H1 (cell line): ENCODE results near the gene MAGOHB. TPM values are rescaled to one million over a fixed set of nuclear protein-coding genes. Genes with fewer than 3 reads are reported as not detected.

ENCODE experiments used
- CTCF ChIA-PET: fragments of 300-600 bp; sonication (Branson Sonifier 250); formaldehyde crosslinking; loops from one replicate; lab custom pipeline; 2021; ENCODE audit not compliant: partially characterized antibody; lab: Charles Lee
- POLR2A ChIA-PET: fragments of 300-600 bp; sonication (Branson Sonifier 250); formaldehyde crosslinking; loops from one replicate; lab custom pipeline; 2021; ENCODE audit warnings: inconsistent platforms; ENCODE audit not compliant: partially characterized antibody; lab: Charles Lee
- DNase-seq, 2 experiments: peaks; one replicate each; pipeline versions ENCODE4 v3.0.0 to v3.0.0-alpha.2; 2010 to 2022; ENCODE audit warnings: low spot score in 2 of 2, low read depth in 1 of 2, mixed read lengths in 1 of 2
- FAIRE-seq: peaks from 2 replicates; lab custom pipeline; 2011; peaks lifted over from hg19 to GRCh38; lab: Jason Lieb, UNC
- H2AFZ ChIP-seq: 2 replicates; pipeline ENCODE4 v1.8.1; 2012; ENCODE audit warnings: low read length, inconsistent platforms
- H2AK5ac ChIP-seq: 2 replicates; pipeline ENCODE4 v1.6.1; 2013; ENCODE audit warnings: low read depth, low read length
- H2BK120ac ChIP-seq: replicated peaks from 2 replicates; pipeline ENCODE3; 2013; ENCODE audit warnings: low read depth, low read length, inconsistent platforms
- H2BK12ac ChIP-seq: 2 replicates; pipeline ENCODE4 v1.6.1; 2013; ENCODE audit warnings: low read depth, low read length
- H2BK15ac ChIP-seq: 2 replicates; pipeline ENCODE4 v1.6.1; 2013; ENCODE audit warnings: low read length
- H2BK20ac ChIP-seq: 2 replicates; pipeline ENCODE4 v1.6.1; 2013; ENCODE audit warnings: low read length
- H2BK5ac ChIP-seq: 2 replicates; pipeline ENCODE4 v1.6.1; 2013; ENCODE audit warnings: low read depth, low read length
- H3K14ac ChIP-seq: 2 replicates; pipeline ENCODE4 v1.6.1; 2013; ENCODE audit warnings: inconsistent platforms; ENCODE audit not compliant: insufficient read length
- H3K18ac ChIP-seq: 2 replicates; pipeline ENCODE4 v1.6.1; 2013; ENCODE audit warnings: low read length; ENCODE audit errors: extremely low read depth
- H3K23ac ChIP-seq: 2 replicates; pipeline ENCODE4 v1.6.1; 2013; ENCODE audit warnings: inconsistent platforms; ENCODE audit not compliant: insufficient read length
- H3K23me2 ChIP-seq: 2 replicates; pipeline ENCODE4 v1.6.1; 2013; ENCODE audit warnings: low read depth, low read length
- H3K27ac ChIP-seq: 2 replicates; pipeline ENCODE4 v1.6.1; 2011; ENCODE audit warnings: low read depth, low read length, inconsistent platforms
- H3K27me3 ChIP-seq, 4 experiments: replicated peaks in 1 of 4; 1 replicate in 1 of 4; 2 replicates in 3 of 4; pipeline versions ENCODE4 v1.6.1 to v1.8.1; 2011 to 2013; ENCODE audit warnings: low read length in 3 of 4, mild to moderate bottlenecking in 3 of 4, inconsistent platforms in 2 of 4, mixed read lengths in 2 of 4, moderate library complexity in 1 of 4; ENCODE audit not compliant: control insufficient read depth in 3 of 4, insufficient read depth in 3 of 4; ENCODE audit errors: extremely low read depth in 1 of 4
- H3K36me3 ChIP-seq, 4 experiments: 2 replicates each; pipeline versions ENCODE4 v1.6.1 to v1.8.1; 2011 to 2013; ENCODE audit warnings: mild to moderate bottlenecking in 4 of 4, low read length in 3 of 4, moderate library complexity in 2 of 4, control low read depth in 1 of 4, inconsistent platforms in 1 of 4; ENCODE audit not compliant: insufficient read depth in 4 of 4, control insufficient read depth in 2 of 4
- H3K4ac ChIP-seq: replicated peaks from 2 replicates; pipeline ENCODE3; 2013; ENCODE audit warnings: low read length, low read depth, mixed read lengths, inconsistent platforms; ENCODE audit not compliant: insufficient read length
- H3K4me1 ChIP-seq, 4 experiments: replicated peaks in 1 of 4; 1 replicate in 1 of 4; 2 replicates in 3 of 4; pipeline versions ENCODE4 v1.6.1 to v1.8.1; 2011 to 2013; ENCODE audit warnings: low read length in 3 of 4, inconsistent platforms in 2 of 4, mixed read lengths in 1 of 4; ENCODE audit not compliant: insufficient read depth in 4 of 4, control insufficient read depth in 3 of 4
- H3K4me2 ChIP-seq, 2 experiments: 2 replicates each; pipeline versions ENCODE4 v1.6.1 to v1.8.1; 2011 to 2013; ENCODE audit warnings: low read depth in 2 of 2, low read length in 2 of 2, control low read depth in 1 of 2, inconsistent platforms in 1 of 2, mild to moderate bottlenecking in 1 of 2; ENCODE audit not compliant: insufficient read depth in 1 of 2
- H3K4me3 ChIP-seq, 4 experiments: fragments of 200-600, 300-600 bp in 1 of 4; sonication (generic), shearing (Covaris generic), sonication (Bioruptor Twin) in 1 of 4; 2 replicates each; pipeline versions ENCODE4 v1.5.1 to v1.8.1; 2011 to 2016; ENCODE audit warnings: low read length in 4 of 4, low read depth in 3 of 4, control low read depth in 2 of 4, inconsistent platforms in 2 of 4, mild to moderate bottlenecking in 2 of 4, mixed read lengths in 1 of 4, moderate library complexity in 1 of 4; ENCODE audit not compliant: insufficient read depth in 2 of 4; ENCODE audit errors: extremely low read depth in 1 of 4
- H3K56ac ChIP-seq: replicated peaks from 2 replicates; pipeline ENCODE3; 2013; ENCODE audit warnings: low read depth, mild to moderate bottlenecking, mixed read lengths, low read length, inconsistent platforms; ENCODE audit not compliant: insufficient read length
- H3K79me1 ChIP-seq: 2 replicates; pipeline ENCODE4 v1.6.1; 2013; ENCODE audit warnings: low read depth, low read length, control low read depth
- H3K79me2 ChIP-seq, 2 experiments: 2 replicates each; pipeline versions ENCODE4 v1.6.1 to v1.8.1; 2012 to 2013; ENCODE audit warnings: low read length in 2 of 2, mild to moderate bottlenecking in 2 of 2, inconsistent platforms in 1 of 2; ENCODE audit not compliant: insufficient read depth in 2 of 2, control insufficient read depth in 1 of 2
- H3K9ac ChIP-seq, 4 experiments: replicated peaks in 1 of 4; 1 replicate in 1 of 4; 2 replicates in 3 of 4; pipeline versions ENCODE4 v1.6.1 to v1.8.1; 2011 to 2013; ENCODE audit warnings: low read depth in 3 of 4, low read length in 3 of 4, control low read depth in 2 of 4, mild to moderate bottlenecking in 2 of 4, moderate library complexity in 2 of 4, inconsistent platforms in 1 of 4; ENCODE audit errors: extremely low read depth in 1 of 4
- H3K9me3 ChIP-seq, 2 experiments: 2 replicates each; pipeline versions ENCODE4 v1.6.1 to v1.8.1; 2012 to 2013; ENCODE audit warnings: mild to moderate bottlenecking in 2 of 2, moderate library complexity in 2 of 2, control low read depth in 1 of 2, inconsistent platforms in 1 of 2, low read depth in 1 of 2, low read length in 1 of 2, mixed read lengths in 1 of 2; ENCODE audit not compliant: insufficient read depth in 2 of 2
- H4K20me1 ChIP-seq, 2 experiments: replicated peaks in 1 of 2; 2 replicates each; pipeline versions ENCODE3 to v1.8.1; 2011 to 2013; ENCODE audit warnings: inconsistent platforms in 2 of 2, low read length in 2 of 2, mild to moderate bottlenecking in 1 of 2; ENCODE audit not compliant: insufficient read depth in 2 of 2, control insufficient read depth in 1 of 2
- H4K5ac ChIP-seq: 2 replicates; pipeline ENCODE4 v1.6.1; 2013; ENCODE audit warnings: low read length, low read depth, mixed read lengths, inconsistent platforms; ENCODE audit not compliant: insufficient read length
- H4K8ac ChIP-seq: 2 replicates; pipeline ENCODE4 v1.8.0; 2013; ENCODE audit warnings: mild to moderate bottlenecking, moderate library complexity, low read length, inconsistent platforms; ENCODE audit not compliant: insufficient read depth; ENCODE audit errors: extremely low read depth
- H4K91ac ChIP-seq: replicated peaks from 2 replicates; pipeline ENCODE3; 2013; ENCODE audit warnings: low read length, mixed read lengths, inconsistent platforms; ENCODE audit not compliant: insufficient read length
- CTCF ChIP-seq, 3 experiments: IDR thresholded peaks; 1 replicate in 2 of 3; 2 replicates in 1 of 3; pipeline versions ENCODE4 v1.5.1 to v1.6.1; 2011; ENCODE audit warnings: low read length in 3 of 3, mild to moderate bottlenecking in 3 of 3, inconsistent platforms in 2 of 3, low read depth in 1 of 3, moderate library complexity in 1 of 3; ENCODE audit not compliant: insufficient read depth in 1 of 3; ENCODE audit errors: control extremely low read depth in 1 of 3
- RAD21 ChIP-seq, 2 experiments: IDR thresholded peaks in 1 of 2; conservative IDR thresholded peaks in 1 of 2; 2 replicates each; pipeline ENCODE4 v1.6.1; 2011; ENCODE audit warnings: low read depth in 2 of 2, low read length in 2 of 2, improper control_type of control experiment in 1 of 2, inconsistent platforms in 1 of 2, mild to moderate bottlenecking in 1 of 2, moderate library complexity in 1 of 2
- TAF1 ChIP-seq: IDR thresholded peaks from 2 replicates; pipeline ENCODE4 v1.6.1; 2011; ENCODE audit warnings: mild to moderate bottlenecking, low read depth, low read length
- TBP ChIP-seq: IDR thresholded peaks from 2 replicates; pipeline ENCODE4 v1.6.1; 2011; ENCODE audit warnings: low read depth, low read length, improper control_type of control experiment
- WGBS, 2 experiments: shearing (Covaris generic) in 1 of 2; methylation state at CpG; one replicate each; pipeline versions ENCODE4 v1.1.6 to v1.1.7; 2013 to 2015; ENCODE audit warnings: low lambda C conversion rate in 2 of 2, mixed read lengths in 2 of 2, inconsistent platforms in 1 of 2, low coverage in 1 of 2, missing lambda C conversion rate in 1 of 2; ENCODE audit not compliant: insufficient replicate concordance in 2 of 2, insufficient coverage in 1 of 2, insufficient read length in 1 of 2; ENCODE audit errors: extremely low coverage in 1 of 2, missing lambda C conversion rate in 1 of 2; 5-methylcytosine and 5-hydroxymethylcytosine counted together
- polyA plus RNA-seq, 7 experiments: library from polyadenylated mRNA; depleted of rRNA in 3 of 7; stranded (reverse) in 5 of 7; unstranded in 2 of 7; fragments of >200 nt in 5 of 7; fragments of 200-250 nt in 2 of 7; gene quantifications; 1 replicate in 5 of 7; 2 replicates in 1 of 7; 4 replicates in 1 of 7; pipeline versions ENCODE4 v1.2.1 to v1.2.3, GENCODE V29; 2011 to 2013; ENCODE audit warnings: missing spikeins in 2 of 7, mixed read lengths in 2 of 7
- total RNA-seq: library from RNA; stranded (reverse); fragmentation: NEBNext Ultra II Directional; extraction: Animal tissue kit (Norgen Biotek cat#: 25700); gene quantifications from 2 replicates; pipeline ENCODE4 v1.2.1, GENCODE V29; 2021

The MAGOHB gene
- total and polyA plus RNA-seq, 2 of the 8 experiments (the other 6 are each of a cell fraction or from before 2014, with no cell fraction given), result 21.5 to 53.7 TPM

GRCh38 chr12:10562306-10562933 lies 51.0 kb downstream of the MAGOHB start:
- Histone ChIP-seq H3K23me2 (no peaks in the 10 kb centered on the region), H4K5ac (no peak overlapping the region)

More at GRCh38 chr12:10562306-10562933, 51.0 kb downstream of the MAGOHB start:
- H3K4me1 ChIP-seq, result peaks cover 0 to 1% (median under 1%) of the 10 kb centered on the region in 4 experiments; a peak in 2 of 7 replicates
- 4% methylated on average over 1 of the region's 1 CpG; no CpG with 5 or more reads in 1 of the 2 experiments for WGBS, 2 experiments
- no peak overlapping the region for H2AK5ac ChIP-seq
- no peak overlapping the region for H2BK120ac ChIP-seq
- H2BK5ac ChIP-seq, result no peak overlapping the region
- no peak overlapping the region for H3K14ac ChIP-seq
- H4K20me1 ChIP-seq, result no peaks in the 10 kb centered on the region
- H3K18ac ChIP-seq, result no peak overlapping the region
- H3K4ac ChIP-seq, result no peak overlapping the region
- ChIA-PET POLR2A (no interaction called here), CTCF (interaction anchor here (0.9 to 4.7 kb wide), 9 partner anchors 15 to 338 kb away, joined by 3 to 33 read pairs (median 6); no protein-coding TSS in a partner anchor)
- H3K79me1 ChIP-seq, result no peaks in the 10 kb centered on the region
- FAIRE-seq, result peak; percentile 92
- H3K27me3 ChIP-seq, result no peaks in the 10 kb centered on the region
- H4K91ac ChIP-seq, result no peak overlapping the region
- no peak for DNase-seq
- H2AFZ ChIP-seq, result no peak overlapping the region
- no peak overlapping the region for H3K27ac ChIP-seq
- H3K4me2 ChIP-seq, result no peak overlapping the region
- peak; percentile 77 to 81 for TF ChIP-seq RAD21 (IDR thresholded peaks at IDR 0.05 in 1 of 2, conservative IDR thresholded peaks at IDR 0.05 in 1 of 2; ENCODE audit: low read depth in 2 of 2, low read length in 2 of 2)
- no peak for TF ChIP-seq TBP
- no peak for TF ChIP-seq TAF1
- peak in 2 of 3 experiments; percentile 40 to 53; a peak in 2 of 4 replicates for TF ChIP-seq CTCF (IDR thresholded peaks at IDR 0.05; ENCODE audit: control extremely low read depth in 1 of 3, insufficient read depth in 1 of 3, low read depth in 1 of 3, low read length in 3 of 3)
- H3K56ac ChIP-seq, result no peak overlapping the region
- no peak overlapping the region for H3K23ac ChIP-seq
- H3K36me3 ChIP-seq, result no peaks in the 10 kb centered on the region
- no peak overlapping the region for H3K4me3 ChIP-seq
- no peak overlapping the region for H2BK20ac ChIP-seq
- H3K9ac ChIP-seq, result no peak overlapping the region
- no peak overlapping the region for H2BK15ac ChIP-seq
- no peaks in the 10 kb centered on the region for H3K79me2 ChIP-seq
- H2BK12ac ChIP-seq, result no peak overlapping the region
- no peak overlapping the region for H4K8ac ChIP-seq
- H3K9me3 ChIP-seq, result no peaks in the 10 kb centered on the region
